Measurements from ENCODE around the gene SUMF2.
"Not testable (repeated sequence)": the region's sequence is repeated elsewhere in the genome, so short reads cannot be mapped to it uniquely, and the experiment has no call there.

SUMF2 gene

GRCh38 chr7:56053379-56053778 lies 10.7 kb upstream of the SUMF2 start:
- Histone ChIP-seq H3K79me2 (ENCODE audit: low read length) (peaks cover 82% of the 10 kb centered on the region), H3K27me3 (ENCODE audit: low read depth, low read length) (no peaks in the 10 kb centered on the region), H3K4me2 (ENCODE audit: low read length) (peak overlapping the region; percentile 91; the same call in 1 of the 2 replicates), H2AFZ (ENCODE audit: low read depth, low read length) (no peak overlapping the region), H3K4me3 (ENCODE audit: low read length) (no peak overlapping the region), H3K36me3 (replicated peaks; ENCODE audit: low read depth, low read length) (peaks cover 37% of the 10 kb centered on the region), H3K27ac (ENCODE audit: low read length) (no peak overlapping the region), H3K4me1 (ENCODE audit: low read length) (peaks cover 44% of the 10 kb centered on the region), H4K20me1 (ENCODE audit: insufficient read depth, low read length) (no peaks in the 10 kb centered on the region), H3K9ac (ENCODE audit: low read length) (no peak overlapping the region), H3K9me3 (ENCODE audit: insufficient read depth, low read length) (no peaks in the 10 kb centered on the region)
- TF ChIP-seq, protein P1, sequence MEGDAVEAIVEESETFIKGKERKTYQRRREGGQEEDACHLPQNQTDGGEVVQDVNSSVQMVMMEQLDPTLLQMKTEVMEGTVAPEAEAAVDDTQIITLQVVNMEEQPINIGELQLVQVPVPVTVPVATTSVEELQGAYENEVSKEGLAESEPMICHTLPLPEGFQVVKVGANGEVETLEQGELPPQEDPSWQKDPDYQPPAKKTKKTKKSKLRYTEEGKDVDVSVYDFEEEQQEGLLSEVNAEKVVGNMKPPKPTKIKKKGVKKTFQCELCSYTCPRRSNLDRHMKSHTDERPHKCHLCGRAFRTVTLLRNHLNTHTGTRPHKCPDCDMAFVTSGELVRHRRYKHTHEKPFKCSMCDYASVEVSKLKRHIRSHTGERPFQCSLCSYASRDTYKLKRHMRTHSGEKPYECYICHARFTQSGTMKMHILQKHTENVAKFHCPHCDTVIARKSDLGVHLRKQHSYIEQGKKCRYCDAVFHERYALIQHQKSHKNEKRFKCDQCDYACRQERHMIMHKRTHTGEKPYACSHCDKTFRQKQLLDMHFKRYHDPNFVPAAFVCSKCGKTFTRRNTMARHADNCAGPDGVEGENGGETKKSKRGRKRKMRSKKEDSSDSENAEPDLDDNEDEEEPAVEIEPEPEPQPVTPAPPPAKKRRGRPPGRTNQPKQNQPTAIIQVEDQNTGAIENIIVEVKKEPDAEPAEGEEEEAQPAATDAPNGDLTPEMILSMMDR (IDR thresholded peaks at IDR 0.05; ENCODE audit: low read depth, low read length): no peak
- TF ChIP-seq EZH2phosphoT487 (IDR thresholded peaks at IDR 0.05; ENCODE audit: low read depth): no peak

DNA sequence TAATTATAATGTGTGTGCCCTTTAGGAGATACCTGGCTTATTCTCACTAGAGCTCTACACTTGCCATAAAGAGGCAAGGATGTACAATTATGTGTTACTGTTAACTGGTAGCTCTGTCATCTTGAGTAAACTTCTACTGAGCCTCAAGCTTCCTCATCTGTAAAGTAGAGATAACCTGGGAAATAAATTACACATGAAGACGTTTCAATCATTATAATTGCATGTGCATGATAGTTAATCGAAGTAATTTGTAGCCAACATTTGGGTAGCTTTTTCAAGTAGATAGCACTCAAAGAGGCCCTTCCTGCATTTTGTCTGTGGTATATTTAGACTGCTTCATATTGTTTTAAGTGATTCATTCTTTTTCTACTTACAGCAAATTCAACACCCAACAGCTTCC lies 10.1 kb upstream of the SUMF2 start:
- H3K4me2 ChIP-seq (ENCODE audit: low read length): no peak overlapping the region
- no peaks in the 10 kb centered on the region for H3K9me3 ChIP-seq (ENCODE audit: insufficient read depth, low read length)
- peaks cover 44% of the 10 kb centered on the region for H3K4me1 ChIP-seq (ENCODE audit: low read length)
- H4K20me1 ChIP-seq (ENCODE audit: insufficient read depth, low read length): no peaks in the 10 kb centered on the region
- H3K79me2 ChIP-seq (ENCODE audit: low read length): peaks cover 82% of the 10 kb centered on the region
- TF ChIP-seq, protein P1 (IDR thresholded peaks at IDR 0.05; ENCODE audit: low read depth, low read length): no peak
- TF ChIP-seq EZH2phosphoT487 (IDR thresholded peaks at IDR 0.05; ENCODE audit: low read depth): no peak
- H3K4me3 ChIP-seq (ENCODE audit: low read length): no peak overlapping the region
- H3K36me3 ChIP-seq (replicated peaks; ENCODE audit: low read depth, low read length): peaks cover 41% of the 10 kb centered on the region
- H3K9ac ChIP-seq (ENCODE audit: low read length): no peak overlapping the region
- no peaks in the 10 kb centered on the region for H3K27me3 ChIP-seq (ENCODE audit: low read depth, low read length)
- no peak overlapping the region for H3K27ac ChIP-seq (ENCODE audit: low read length)
- H2AFZ ChIP-seq (ENCODE audit: low read depth, low read length): no peak overlapping the region

- Histone ChIP-seq H4K20me1 (ENCODE audit: insufficient read depth, low read length) (no peaks in the 10 kb centered on the region), H2AFZ (ENCODE audit: low read depth, low read length) (no peak overlapping the region), H3K27me3 (ENCODE audit: low read depth, low read length) (no peaks in the 10 kb centered on the region), H3K9me3 (ENCODE audit: insufficient read depth, low read length) (no peaks in the 10 kb centered on the region), H3K36me3 (replicated peaks; ENCODE audit: low read depth, low read length) (peaks cover 29% of the 10 kb centered on the region), H3K79me2 (ENCODE audit: low read length) (peaks cover 53% of the 10 kb centered on the region), H3K4me3 (ENCODE audit: low read length) (no peak overlapping the region), H3K4me2 (ENCODE audit: low read length) (no peak overlapping the region), H3K9ac (ENCODE audit: low read length) (no peak overlapping the region), H3K27ac (ENCODE audit: low read length) (peak overlapping the region; percentile 11; the same call in 1 of the 2 replicates), H3K4me1 (ENCODE audit: low read length) (peaks cover 13% of the 10 kb centered on the region; the same call in 1 of the 2 replicates)
- TF ChIP-seq EZH2phosphoT487 (IDR thresholded peaks at IDR 0.05; ENCODE audit: low read depth): no peak
- TF ChIP-seq, protein P1 (IDR thresholded peaks at IDR 0.05; ENCODE audit: low read depth, low read length): no peak
Observed at GRCh38 chr7:56062382-56062781, 1.7 kb upstream of the SUMF2 start.

GRCh38 chr7:56063500-56063881 lies 595 bp upstream of the SUMF2 start:
- H3K27me3 ChIP-seq (ENCODE audit: low read depth, low read length): no peaks in the 10 kb centered on the region
- 0 out of 2 replicates have a peak overlapping the region, but pooled peaks have one; percentile 24 for H2AFZ ChIP-seq (ENCODE audit: low read depth, low read length)
- peaks cover 21% of the 10 kb centered on the region for H3K36me3 ChIP-seq (replicated peaks; ENCODE audit: low read depth, low read length)
- H3K4me3 ChIP-seq (ENCODE audit: low read length): peak overlapping the region; percentile 100
- peaks cover 47% of the 10 kb centered on the region for H3K79me2 ChIP-seq (ENCODE audit: low read length)
- peaks cover 13% of the 10 kb centered on the region; the same call in 1 of the 2 replicates for H3K4me1 ChIP-seq (ENCODE audit: low read length)
- H4K20me1 ChIP-seq (ENCODE audit: insufficient read depth, low read length): no peaks in the 10 kb centered on the region
- no peaks in the 10 kb centered on the region for H3K9me3 ChIP-seq (ENCODE audit: insufficient read depth, low read length)
- peak overlapping the region; percentile 73 for H3K27ac ChIP-seq (ENCODE audit: low read length)
- peak overlapping the region; percentile 91 for H3K4me2 ChIP-seq (ENCODE audit: low read length)
- TF ChIP-seq, protein P1 (IDR thresholded peaks at IDR 0.05; ENCODE audit: low read depth, low read length): no peak
- no peak for TF ChIP-seq EZH2phosphoT487 (IDR thresholded peaks at IDR 0.05; ENCODE audit: low read depth)
- H3K9ac ChIP-seq (ENCODE audit: low read length): peak overlapping the region; percentile 86

DNA sequence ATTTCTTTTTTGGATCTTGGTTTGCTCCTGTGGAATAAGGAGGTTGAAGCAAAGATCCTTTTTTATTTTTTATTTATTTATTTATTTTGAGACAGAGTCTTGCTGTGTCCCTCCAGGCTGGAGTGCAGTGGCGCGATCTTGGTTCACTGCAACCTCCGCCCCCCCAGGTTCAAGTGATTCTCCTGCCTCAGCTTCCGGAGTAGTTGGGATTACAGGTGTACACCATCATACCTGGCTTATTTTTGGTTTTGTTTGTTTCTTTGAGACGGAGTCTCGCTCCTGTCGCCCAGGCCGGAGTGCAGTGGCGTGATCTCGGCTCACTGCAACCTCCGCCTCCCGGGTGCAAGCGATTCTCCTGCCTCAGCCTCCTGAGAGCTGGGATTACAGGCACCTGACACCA lies 2.3 kb downstream of the SUMF2 start:
- not testable (repeated sequence) for H2AFZ ChIP-seq (ENCODE audit: low read depth, low read length); H3K9me3 ChIP-seq (ENCODE audit: insufficient read depth, low read length); H3K4me3 ChIP-seq (ENCODE audit: low read length); H4K20me1 ChIP-seq (ENCODE audit: insufficient read depth, low read length); H3K27me3 ChIP-seq (ENCODE audit: low read depth, low read length); H3K9ac ChIP-seq (ENCODE audit: low read length); H3K27ac ChIP-seq (ENCODE audit: low read length); H3K4me2 ChIP-seq (ENCODE audit: low read length)
- Histone ChIP-seq H3K36me3 (replicated peaks; ENCODE audit: low read depth, low read length) (peaks cover 16% of the 10 kb centered on the region), H3K79me2 (ENCODE audit: low read length) (peaks cover 34% of the 10 kb centered on the region), H3K4me1 (ENCODE audit: low read length) (peaks cover 13% of the 10 kb centered on the region; the same call in 1 of the 2 replicates)

Measured in OCI-LY3 (cell line).